NCI-H446 (cell line): ENCODE data around the gene PDLIM3.
"Not testable (repeated sequence)": the region's sequence is repeated elsewhere in the genome, so short reads cannot be mapped to it uniquely, and the experiment has no call there.

Experiments
- DNase-seq, 2 experiments: peaks; one replicate each; lab custom pipeline; 2025; lab: John Stamatoyannopoulos, UW

PDLIM3 gene

GRCh38 chr4:185518494-185518893 lies 16.8 kb downstream of the PDLIM3 start:
- no peak for DNase-seq

GRCh38 chr4:185518069-185518468 lies 17.2 kb downstream of the PDLIM3 start:
- no peak for DNase-seq

GRCh38 chr4:185515248-185515647 lies 20.1 kb downstream of the PDLIM3 start:
- no peak for DNase-seq

GRCh38 chr4:185514182-185514697 lies 21.1 kb downstream of the PDLIM3 start:
- DNase-seq: no peak

- DNase-seq: no peak
Measured at GRCh38 chr4:185513489-185514181, 21.7 kb downstream of the PDLIM3 start.

GRCh38 chr4:185512516-185512915 lies 22.8 kb downstream of the PDLIM3 start:
- no peak for DNase-seq

- not testable (repeated sequence) for DNase-seq
Measured at GRCh38 chr4:185511243-185511642, 24.1 kb downstream of the PDLIM3 start.

- DNase-seq: no peak
Measured at GRCh38 chr4:185510806-185511205, 24.5 kb downstream of the PDLIM3 start.

- no peak for DNase-seq
Measured at GRCh38 chr4:185508181-185508580, 27.1 kb downstream of the PDLIM3 start.

- no peak for DNase-seq
Measured at GRCh38 chr4:185506422-185506821, 28.9 kb downstream of the PDLIM3 start.

- DNase-seq: no peak
Measured at GRCh38 chr4:185504098-185505047, 30.9 kb downstream of the PDLIM3 start.

- no peak for DNase-seq
Measured at GRCh38 chr4:185502386-185502785, 32.9 kb downstream of the PDLIM3 start.

- no peak for DNase-seq
Measured at GRCh38 chr4:185500576-185500975, 34.7 kb downstream of the PDLIM3 start.

GRCh38 chr4:185500035-185500434 lies 35.3 kb downstream of the PDLIM3 start:
- DNase-seq: no peak

GRCh38 chr4:185488650-185489049 lies 46.7 kb downstream of the PDLIM3 start:
- no peak for DNase-seq

- no peak for DNase-seq
Measured at GRCh38 chr4:185481401-185481800, 53.9 kb downstream of the PDLIM3 start.

- no peak for DNase-seq
Measured at GRCh38 chr4:185480016-185480732, 55.1 kb downstream of the PDLIM3 start.

- DNase-seq: no peak
Measured at GRCh38 chr4:185479507-185479971, 55.8 kb downstream of the PDLIM3 start.

- DNase-seq: no peak
Measured at GRCh38 chr4:185473247-185473646, 62.1 kb downstream of the PDLIM3 start.

GRCh38 chr4:185472103-185472542 lies 63.2 kb downstream of the PDLIM3 start:
- DNase-seq: no peak

- peak; percentile 42 to 89 for DNase-seq
Measured at GRCh38 chr4:185471235-185472102, 63.8 kb downstream of the PDLIM3 start, which contains the start of gene CCDC110. Gene CCDC110, minus strand, starts transcription at chr4:185471733. Its CDS starts 50 bp downstream, at chr4:185471683.
